Activated gamma-delta T cell treated with anti-CD3 and anti-CD28 coated beads, Interleukin-2, amount 50 U/mL, for 16 hours (primary cell): ENCODE data around the gene SALL3.
"Not testable (repeated sequence)": the region's sequence is repeated elsewhere in the genome, so short reads cannot be mapped to it uniquely, and the experiment has no call there.

Experiments
- DNase-seq: peaks from one replicate; pipeline ENCODE4 v3.0.0-alpha.2; 2020; ENCODE audit warnings: low read depth

SALL3 gene

DNA sequence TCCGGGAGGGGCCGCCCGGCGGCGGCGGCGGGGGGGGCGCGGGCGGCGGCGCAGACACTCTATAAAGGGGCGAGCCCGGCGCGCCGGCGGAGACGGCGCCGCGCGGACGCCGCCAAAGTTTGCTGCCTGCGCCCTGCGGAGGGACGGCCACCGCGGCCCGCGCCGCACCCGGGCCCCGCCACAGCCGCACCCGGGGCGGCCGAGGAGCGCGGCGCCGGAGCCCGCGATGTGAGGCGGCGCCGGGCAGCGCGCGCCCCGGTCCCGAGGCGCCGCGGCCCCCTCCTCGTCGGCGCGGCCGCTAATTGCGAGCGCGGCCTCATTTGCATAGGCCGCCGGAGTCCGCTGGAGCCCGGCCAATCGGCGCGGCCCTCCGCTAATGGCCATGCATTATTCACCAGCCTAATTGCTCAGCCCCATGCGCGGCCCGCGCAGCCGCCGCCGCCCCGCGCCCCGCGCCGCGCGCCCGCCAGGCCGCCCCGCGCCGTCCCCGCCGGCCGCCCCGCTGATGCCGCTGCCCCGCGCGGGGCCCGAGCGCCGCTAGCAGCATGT is at the start of gene SALL3:
Gene SALL3, plus strand, starts transcription at position 89 of the 549 bp plus-strand sequence. Its CDS starts 457 bp downstream, at position 546.
- no peak for DNase-seq

DNA sequence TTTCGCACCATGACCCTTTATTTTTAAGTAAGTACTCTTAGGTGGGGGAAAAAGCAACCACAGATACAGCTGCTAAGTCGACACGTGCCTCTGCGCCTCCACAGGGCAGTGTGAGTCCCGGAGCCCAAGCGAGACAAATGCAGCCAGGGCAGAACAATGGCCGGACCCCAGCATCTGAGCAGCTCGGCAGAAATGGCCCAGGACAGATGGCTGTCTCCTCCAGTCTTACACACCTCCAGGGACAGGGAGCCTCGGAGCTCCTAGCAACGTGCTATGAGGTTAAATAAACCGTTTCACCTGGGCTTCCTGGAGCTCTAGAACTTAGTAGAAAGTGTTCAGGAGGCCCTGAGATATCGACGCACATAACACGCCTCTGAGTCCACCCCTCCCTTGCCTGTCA is 47.3 kb upstream of the SALL3 start:
- no peak for DNase-seq

DNA sequence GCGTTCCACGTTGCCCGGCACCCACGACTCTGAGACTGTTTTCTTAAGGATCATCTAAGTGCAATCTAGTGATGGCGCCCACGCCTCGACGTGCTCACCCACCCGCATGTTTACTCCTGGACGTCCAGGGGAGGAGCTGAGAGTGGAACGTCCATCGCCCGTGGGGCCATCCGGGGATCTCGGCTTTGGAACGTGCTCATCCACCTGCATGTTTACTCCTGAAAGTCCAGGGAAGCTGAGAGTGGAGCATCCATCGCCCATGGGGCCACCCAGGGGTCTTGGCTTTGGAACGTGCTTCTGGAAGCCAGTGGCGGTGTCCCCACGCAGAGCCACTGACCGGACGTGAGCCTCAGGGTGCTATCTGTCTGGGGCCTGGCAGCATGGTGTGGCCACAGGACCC is 45.6 kb upstream of the SALL3 start:
- DNase-seq, result no peak

DNA sequence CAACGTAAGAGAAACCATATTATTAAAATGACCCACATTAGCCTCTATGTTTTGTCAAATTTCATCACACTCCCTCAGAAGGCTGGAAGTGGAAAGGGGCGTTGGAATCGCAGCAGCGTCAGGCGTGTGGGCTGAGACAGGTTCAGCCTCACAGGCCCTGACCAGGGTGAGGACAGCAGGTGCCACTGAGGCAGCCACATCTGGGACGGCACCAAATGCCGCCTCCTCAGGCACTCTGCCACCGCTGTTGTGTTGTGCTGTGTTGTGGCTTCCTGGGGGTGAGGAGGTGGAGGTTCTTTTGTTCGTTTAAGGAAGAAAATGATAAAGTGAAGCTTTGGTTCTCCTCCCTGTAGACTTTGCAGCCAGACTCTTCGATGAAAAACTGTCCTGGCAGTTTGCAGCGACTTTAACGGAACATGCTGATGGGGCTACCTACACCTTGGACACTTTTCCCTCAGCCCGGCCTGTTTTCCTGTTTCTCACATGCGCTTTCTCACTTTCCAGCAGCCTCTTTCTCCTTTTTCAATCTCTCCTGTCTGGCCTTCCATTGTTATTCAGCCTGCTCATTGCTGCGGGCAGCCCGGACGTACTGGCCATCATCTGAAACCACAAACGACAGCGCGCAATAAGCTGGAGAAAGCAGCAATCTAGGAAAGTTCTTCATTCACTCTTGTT is 44.9 kb upstream of the SALL3 start:
- DNase-seq, result no peak

DNA sequence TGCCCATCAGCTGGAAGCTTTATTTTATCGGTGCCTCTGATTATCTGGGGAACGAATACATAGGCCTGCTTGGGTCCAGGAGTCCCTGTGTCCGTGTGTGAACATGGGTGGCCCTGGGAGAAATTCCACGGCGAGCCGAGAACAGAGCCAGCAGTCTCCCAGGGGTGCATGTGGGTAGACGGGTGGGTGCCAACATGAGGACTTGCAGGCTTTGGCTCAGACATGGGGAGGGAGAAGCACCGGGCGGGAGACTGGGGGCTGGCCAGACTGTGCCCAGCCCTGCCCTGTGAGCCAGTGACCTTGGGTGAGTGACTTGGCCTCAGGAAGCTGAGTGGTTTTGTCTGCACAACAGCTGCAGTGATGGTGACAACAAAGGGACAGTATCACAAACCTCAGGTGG is 44.2 kb upstream of the SALL3 start:
- DNase-seq, result no peak

DNA sequence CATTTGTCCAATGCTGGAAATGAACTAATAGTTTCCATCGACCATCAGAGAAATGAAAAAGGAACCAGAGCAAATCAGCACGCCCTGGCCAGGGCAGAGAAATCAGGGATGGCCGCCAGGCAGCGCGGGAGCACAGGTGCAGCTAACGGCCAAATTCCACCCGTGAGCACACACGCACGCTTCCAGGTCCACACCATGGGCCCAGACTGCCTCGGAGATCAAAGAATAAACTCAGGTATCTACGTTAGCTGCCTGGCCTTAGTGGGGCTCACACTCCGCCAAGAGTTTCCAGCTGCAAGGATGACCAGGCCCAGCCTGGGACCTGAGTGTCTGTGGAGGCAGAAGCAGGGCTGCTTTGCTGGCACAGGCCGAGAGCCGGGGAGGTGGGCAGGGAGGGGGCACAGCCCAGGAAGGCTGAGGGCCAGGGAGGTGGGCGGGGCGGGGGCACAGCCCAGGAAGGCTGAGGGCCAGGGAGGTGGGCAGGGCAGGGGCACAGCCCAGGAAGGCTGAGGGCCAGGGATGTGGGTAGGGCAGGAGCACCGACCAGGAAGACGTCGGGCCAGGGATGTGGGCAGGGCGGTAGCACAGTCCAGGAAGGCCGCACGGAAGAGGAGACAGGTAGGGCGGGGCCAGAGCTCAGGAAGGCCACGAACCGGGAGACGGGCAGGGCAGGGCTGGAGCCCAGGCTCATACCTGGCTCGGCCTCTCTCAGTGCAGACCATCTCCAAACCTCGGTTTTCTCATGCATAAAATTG is 43.2 kb upstream of the SALL3 start:
- DNase-seq, result no peak

DNA sequence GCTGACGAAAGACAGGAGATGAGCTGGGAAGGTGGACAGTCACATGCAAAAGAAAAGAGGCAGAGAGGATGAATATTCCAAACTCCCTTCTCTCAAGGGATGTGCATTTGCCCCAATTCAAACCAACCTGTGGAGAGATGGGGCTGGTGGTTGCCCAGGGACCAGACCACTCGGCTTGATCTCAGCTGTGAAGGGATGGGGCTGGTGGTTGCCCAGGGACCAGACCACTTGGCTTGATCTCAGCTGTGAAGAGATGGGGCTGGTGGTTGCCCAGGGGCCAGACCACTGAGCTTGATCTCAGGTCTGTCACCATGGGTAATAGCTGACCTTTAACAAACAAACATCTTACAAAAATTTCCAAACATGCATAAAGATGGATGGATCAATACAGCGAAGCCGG is 42.5 kb upstream of the SALL3 start:
- no peak for DNase-seq

DNA sequence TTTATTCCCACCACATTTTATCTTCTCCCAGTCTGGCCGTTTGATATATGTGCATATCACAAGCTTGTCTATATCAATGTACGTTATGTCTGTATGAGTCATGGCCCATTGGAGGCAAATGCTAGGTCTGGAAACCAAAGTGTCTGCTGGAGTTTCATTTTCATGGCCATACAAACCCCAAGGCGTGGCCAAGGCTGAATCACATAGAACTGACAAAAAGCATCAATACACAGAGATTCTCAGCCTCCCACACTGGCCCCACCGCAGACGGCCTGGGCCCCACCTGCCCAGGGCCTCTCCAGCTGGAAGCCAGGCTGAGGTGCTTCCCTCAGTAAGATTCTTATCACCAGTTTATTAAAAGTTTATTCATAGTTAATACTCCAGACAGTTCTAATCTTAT is 40.5 kb upstream of the SALL3 start:
- no peak for DNase-seq

DNA sequence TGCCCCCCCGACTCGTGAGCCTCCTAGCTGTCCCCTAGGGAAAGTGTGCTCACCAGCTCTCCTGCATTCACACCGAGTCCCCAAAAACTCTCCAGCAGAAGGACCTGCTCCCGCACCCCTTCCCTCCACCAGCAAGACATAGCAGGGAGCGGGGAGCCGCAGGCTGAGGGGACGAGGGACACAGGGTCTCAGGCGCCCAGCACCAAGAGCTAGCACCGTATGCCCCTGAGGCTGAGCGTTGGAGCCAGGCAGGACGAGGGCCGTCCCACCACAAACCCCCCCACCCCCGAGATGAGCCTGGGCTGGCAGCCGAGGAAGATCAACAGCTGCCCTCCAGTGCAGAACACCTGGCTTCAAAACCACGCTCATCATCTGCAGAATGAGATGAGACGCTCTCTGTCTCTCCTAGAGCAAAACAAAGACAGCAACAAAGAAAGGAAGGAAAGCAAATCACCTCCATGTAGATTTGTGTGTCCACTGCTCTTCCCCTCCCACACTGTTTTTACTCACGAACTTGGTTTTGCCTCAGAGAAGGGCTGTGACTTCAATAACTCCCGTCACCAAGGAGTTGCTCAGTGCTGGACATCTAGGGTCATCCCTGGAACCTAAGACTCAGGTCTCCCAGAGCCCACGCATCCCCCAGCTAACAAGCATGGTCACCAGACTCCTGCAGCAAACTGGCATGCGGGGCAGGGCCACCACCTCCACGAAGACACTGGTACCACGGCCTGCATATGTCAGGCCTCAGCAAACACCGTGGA is 39.7 kb upstream of the SALL3 start:
- DNase-seq, result no peak

DNA sequence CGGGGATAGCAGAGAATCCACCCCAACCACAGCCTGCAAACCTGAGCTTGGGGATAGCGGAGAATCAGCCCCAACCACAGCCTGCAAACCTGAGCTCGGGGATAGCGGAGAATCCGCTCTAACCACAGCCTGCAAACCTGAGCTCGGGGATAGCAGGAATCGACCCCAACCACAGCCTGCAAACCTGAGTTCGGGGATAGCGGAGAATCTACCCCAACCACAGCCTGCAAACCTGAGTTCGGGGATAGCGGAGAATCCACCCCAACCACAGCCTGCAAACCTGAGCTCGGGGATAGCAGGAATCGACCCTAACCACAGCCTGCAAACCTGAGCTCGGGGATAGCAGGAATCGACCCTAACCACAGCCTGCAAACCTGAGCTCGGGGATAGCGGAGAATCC is 37.4 kb upstream of the SALL3 start:
- not testable (repeated sequence) for DNase-seq

DNA sequence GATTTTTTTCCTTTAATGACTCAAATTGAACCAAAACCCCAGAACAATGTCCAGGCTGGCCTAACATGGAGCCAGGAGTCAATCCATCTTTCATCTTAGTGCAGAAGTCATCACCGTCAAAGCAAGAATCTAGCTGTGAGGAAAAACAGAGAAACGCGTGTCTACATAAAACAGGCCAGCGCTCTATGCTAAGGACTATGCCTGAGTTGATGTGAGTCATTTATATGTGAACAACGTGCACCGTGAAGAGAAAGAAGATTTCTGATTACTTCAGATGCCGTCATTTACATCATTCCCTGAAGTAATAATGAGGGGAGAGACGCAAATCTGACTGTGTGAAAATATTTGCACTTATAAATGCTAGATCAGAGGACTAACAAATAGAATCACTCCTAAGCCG is 34.0 kb upstream of the SALL3 start:
- DNase-seq, result no peak

DNA sequence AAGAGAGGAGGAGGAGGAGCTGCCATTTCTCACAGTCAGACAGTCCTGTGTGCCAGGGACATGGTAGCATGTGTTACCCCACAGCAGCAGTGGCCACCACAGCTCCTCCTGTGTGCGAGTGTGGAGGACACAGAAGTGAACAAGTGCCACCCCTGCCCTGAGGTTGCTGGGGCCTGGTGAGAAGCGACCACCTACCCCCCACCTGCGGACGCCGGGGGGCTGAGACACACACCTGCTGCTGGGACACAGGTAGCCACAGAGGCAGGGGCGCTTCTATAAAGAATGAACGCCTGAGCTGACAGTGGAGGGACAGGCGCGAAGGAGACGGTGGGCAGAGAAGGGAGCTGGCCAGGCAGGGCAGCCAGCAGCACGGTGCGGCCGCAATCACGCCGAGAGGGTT is 32.3 kb upstream of the SALL3 start:
- DNase-seq, result no peak

DNA sequence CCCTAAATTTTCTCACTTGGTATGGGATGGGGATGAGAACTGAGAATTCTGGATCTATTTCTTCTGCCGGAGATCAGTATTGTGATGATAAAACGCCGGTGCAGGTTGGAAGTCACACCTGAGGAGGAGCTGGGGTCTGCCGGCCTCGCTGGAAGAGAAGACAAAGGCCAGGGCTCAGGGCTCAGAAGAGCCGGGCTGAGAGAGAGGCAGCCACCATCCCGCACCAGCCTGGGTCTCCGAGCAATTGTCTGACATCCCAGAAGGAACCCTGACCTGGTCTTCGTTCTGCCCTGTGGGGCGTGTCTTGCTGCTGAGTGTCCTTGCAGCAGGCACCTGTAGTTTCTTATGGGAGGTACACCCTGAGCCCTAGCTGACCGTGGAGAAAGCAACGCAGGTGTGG is 31.4 kb upstream of the SALL3 start:
- no peak for DNase-seq

DNA sequence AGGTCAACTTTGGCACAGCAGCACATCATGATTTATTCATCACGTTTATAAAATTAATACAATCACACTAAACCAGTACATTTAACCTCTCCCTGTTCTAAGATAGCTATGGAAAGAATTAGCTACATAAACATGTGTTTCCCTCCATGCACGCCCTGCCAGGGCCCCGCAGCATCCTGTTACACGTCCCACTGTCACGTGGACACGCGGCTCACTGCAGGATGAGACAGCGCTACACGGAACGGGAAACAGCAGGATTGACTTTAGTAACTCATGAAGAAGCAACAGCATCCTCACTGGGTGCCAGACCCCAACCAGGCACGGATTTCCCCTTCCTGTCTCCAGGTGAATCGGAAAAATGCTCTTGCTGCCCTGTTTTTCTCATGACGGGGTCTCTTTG is 30.9 kb upstream of the SALL3 start:
- DNase-seq, result no peak

DNA sequence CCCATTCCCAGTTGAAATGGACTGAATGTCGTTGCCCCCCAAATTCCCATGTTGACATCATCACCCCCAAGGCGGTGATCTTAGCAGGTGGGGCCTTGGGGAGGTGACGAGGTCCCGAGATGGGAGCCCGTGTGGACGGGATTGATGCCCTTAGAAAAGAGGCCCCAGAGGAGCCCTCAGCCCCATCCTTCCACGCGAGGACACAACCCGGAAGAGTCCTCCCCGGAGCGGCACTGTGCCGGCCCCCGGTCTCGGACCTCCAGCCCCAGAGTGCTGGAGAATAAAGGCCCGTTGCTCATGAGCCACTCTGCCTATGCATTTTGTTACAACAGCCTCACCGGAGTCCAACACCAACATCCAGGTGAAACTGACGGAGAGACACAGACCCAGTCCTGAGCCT is 30.4 kb upstream of the SALL3 start:
- DNase-seq, result no peak

DNA sequence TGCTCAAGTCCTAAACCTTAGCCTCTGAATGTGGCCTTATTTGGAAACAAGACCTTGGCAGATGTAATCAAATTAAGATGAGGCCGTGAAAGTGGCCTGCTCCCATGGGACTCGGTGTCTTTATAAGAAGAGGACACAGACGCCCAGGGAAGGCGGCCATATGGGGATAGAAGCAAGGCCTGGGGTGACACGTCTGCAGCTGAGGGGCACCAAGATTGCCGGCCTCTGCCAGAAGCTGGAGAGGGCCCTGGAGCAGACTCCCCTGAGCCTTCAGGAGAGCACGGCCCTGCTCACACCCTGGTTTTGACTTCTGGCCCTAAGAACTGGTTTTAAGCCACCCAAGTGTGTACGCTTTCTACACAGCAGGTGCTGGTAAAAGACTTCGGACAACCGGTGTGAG is 29.2 kb upstream of the SALL3 start:
- DNase-seq, result no peak

DNA sequence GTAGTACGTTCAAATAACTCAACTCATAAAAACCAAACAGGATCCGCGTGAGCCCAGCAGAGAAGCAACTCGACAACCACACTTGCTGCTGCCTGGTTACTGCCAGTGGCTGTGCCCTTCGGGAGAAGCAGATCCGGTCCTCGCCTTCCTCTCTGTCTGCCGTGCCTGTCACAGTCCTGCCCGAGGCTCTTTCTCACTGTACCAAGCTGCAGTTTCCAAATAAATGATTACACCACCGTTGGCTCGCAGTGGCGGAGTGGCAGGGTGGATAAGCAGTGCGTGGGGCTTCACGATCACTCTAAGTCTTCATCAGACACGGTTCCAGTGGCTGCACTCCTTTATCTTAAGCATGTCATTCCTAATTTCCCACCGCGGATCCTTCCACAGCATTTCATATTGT is 26.1 kb upstream of the SALL3 start:
- DNase-seq, result no peak

DNA sequence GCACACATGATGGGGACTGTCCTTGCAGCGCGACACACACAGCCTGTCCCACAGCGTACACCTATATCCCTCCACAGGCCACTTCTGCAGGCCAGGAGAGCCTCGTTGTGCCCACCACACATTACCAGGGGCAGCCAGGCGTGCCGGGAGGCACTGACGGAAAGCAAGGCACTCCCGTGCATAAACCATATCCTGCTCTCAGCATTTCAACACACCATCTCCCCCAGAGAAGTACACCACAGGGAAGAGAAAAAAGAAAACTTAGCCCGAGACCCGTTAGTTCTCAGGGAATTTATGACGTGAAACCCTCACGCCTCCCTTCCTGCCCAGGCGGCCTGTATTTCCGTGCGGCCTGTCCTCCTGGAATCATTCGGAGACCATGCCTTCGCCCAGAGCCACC is 24.6 kb upstream of the SALL3 start:
- no peak for DNase-seq

DNA sequence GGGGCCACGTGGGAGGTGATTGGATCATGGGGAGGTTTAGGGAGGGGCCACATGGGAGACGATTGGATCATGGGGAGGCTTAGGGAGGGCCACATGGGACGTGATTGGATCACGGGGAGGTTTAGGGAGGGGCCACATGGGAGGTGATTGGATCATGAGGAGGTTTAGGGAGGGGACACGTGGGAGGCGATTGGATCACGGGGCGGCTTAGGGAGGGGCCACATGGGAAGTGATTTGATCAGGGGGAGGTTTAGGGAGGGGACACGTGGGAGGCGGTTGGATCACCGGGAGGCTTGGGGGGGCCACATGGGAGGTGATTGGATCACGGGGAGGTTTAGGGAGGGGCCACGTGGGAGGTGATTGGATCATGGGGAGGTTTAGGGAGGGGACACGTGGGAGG is 22.5 kb upstream of the SALL3 start:
- no peak for DNase-seq

DNA sequence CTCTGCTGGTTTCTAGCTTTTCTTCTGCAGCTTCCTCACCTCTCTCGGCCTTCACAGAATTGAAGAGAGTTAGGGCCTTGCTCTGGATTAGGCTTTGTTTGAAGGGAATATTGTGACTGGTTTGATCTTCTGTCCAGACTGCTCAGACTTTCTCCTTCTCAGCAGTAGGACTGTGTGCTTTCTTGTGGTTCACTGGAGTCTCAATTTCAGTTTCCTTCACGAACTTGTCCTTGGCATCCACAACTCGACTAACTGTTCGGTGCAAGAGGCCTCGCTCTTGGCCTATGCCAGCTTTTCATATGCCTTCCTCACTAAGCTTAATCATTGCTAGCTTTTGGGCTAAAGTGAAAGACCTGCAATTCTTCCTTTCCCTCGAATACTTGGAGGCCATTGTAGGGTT is 18.9 kb upstream of the SALL3 start:
- no peak for DNase-seq

DNA sequence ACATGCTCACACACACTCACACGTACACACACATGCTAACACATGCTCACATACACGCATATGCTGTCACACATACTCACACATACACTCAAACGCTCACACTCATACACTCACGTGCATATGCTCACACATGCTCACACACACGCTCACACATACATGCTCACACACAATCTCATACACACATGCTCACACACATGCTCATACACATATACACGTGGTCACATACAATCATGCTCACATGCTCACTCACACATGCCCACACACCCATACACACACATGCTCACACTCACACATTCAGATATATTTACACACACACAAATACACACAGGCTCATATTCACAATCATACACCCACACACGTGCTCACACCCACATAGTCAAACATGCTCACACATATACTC is 17.5 kb upstream of the SALL3 start:
- no peak for DNase-seq

DNA sequence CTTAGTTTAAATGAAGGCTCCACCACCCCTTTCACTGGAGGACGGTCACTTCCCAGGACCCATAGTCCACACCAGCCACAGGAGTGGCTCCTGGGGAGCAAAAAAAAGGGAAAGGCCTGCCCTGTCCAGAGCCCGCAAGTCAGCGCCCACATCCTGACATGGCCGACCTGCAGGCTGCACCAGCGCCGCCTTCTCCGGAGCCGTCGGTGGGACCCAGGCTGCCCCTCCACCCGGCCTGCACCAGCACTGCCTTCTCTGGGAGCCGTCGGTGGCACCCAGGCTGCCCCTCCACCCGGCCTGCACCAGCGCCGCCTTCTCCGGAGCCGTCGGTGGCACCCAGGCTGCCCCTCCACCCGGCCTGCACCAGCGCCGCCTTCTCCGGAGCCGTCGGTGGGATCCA is 14.9 kb upstream of the SALL3 start:
- DNase-seq, result not testable (repeated sequence)

DNA sequence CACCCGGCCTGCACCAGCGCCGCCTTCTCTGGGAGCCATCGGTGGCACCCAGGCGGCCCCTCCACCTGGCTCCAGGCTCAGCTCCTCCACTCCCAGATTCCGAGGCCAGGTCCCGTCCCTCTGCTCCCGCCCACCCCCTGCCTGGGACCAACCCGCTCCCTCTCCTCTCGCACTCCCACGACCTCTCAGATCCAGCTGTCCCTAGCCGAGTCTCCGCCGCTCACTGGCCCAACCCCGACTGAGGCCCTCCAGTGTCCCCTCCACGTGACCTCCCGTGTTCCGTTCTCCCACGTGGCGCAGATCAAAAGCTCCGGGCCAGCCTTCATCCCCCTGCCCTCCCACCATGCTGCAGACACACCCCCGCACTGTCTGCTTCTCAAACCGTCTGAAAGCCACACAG is 14.4 kb upstream of the SALL3 start:
- no peak for DNase-seq
